ENCODE data around the gene KLK12. TPM values are rescaled to one million over a fixed set of nuclear protein-coding genes. Genes with fewer than 3 reads are reported as not detected.

Gene KLK12
- total RNA-seq, 2 donors from 2014 or later: not detected

GRCh38 chr19:51018745-51019543 lies 15.9 kb downstream of the KLK12 start:
- H3K27me3 ChIP-seq (replicated peaks; ENCODE audit: insufficient read depth): no peaks in the 10 kb centered on the region
- DNase-seq (ENCODE audit: low spot score) (no peak), ATAC-seq (ENCODE audit: insufficient number of reproducible peaks, low FRiP score, low read depth) (no peak)
- H3K27ac ChIP-seq: no peak overlapping the region
- peaks cover 5 to 8% of the 10 kb centered on the region in 2 donors for H3K4me1 ChIP-seq (ENCODE audit: control insufficient read depth in 1 of 2, low read depth in 2 of 2)
- peak overlapping the region; percentile 57 for H3K4me3 ChIP-seq
- no peaks in the 10 kb centered on the region for H3K36me3 ChIP-seq
- no peak for TF ChIP-seq CTCF (IDR thresholded peaks at IDR 0.05)
- H3K9me3 ChIP-seq: no peaks in the 10 kb centered on the region

DNA sequence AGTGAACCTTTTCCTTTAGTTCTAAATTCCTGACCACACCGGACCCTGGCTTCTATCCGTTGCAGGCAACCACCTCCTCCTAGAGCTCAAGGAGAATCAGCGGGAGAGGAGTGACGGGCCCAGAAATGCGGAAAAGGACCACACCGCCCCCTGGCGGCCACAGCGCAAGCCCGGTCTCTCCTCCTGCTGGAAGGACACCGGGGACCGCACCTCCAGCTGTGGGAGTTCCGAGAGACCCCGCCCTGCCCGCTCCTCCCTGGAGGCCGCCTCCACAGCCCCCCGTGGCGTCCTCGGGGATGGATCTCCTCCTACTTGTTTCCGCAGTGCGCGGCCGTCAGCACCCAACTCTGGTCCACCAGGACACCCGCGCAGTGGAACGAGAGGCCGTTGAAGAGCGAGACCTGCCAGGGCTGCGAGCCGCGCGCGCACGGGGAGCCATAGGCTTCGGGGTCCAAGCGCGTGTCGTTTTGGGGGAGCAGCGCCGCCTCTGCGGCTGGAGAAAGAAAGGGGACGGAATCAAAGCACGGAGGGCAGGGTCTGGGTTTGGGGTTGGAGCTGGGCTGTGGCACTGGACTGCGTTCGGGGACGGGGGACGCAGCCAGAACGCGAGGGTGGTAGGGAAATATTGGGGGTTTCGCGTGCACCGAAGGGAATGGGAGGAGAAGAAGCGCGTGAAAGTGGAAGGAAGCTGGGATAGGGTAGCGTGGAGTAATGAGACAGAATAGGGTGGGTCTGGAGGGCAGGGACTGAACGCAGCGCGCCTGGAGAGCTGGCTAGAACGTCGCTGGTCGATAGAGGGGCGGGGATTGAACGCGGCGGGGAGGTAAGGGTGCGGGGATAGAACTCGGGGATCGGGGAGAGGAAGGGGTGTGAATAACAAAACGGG lies 17.8 kb downstream of the KLK12 start:
- H3K27ac ChIP-seq: no peak overlapping the region
- peaks cover 5 to 8% of the 10 kb centered on the region in 2 donors for H3K4me1 ChIP-seq (ENCODE audit: control insufficient read depth in 1 of 2, low read depth in 2 of 2)
- peak; percentile 31 for TF ChIP-seq CTCF (IDR thresholded peaks at IDR 0.05)
- no peaks in the 10 kb centered on the region for H3K9me3 ChIP-seq
- DNase-seq (ENCODE audit: low spot score) (no peak), ATAC-seq (ENCODE audit: insufficient number of reproducible peaks, low FRiP score, low read depth) (no peak)
- H3K36me3 ChIP-seq: no peaks in the 10 kb centered on the region
- peak overlapping the region; percentile 53 for H3K4me3 ChIP-seq
- H3K27me3 ChIP-seq (replicated peaks; ENCODE audit: insufficient read depth): no peaks in the 10 kb centered on the region

DNA sequence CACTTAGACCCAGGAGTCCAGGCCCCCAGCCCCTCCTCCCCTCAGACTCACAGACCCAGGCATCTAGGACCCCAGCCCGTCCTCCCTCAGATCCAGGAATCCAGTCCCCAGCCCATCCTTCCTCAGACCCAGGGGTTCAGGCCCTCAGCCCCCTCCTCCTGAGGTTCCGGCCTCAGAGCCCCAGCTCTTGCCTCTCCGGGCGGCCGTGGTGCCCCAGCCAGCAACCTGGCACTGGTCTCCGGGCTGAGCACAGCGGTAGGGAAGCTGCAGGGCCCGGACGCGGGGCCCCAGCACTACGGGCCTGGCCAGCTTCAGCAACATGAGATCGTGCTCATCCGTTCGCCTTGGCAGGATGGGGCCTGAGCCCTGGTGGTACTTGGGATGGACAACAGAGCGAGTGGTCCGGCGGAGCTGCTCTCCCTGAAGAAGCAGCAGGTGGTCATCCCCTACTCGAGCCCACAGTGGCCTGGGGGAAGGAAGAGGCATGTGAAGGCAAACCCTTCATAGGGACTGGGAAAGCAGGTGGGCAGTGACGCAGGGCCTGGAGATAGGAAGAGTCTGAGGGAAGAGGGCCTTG lies 19.0 kb downstream of the KLK12 start:
- Histone ChIP-seq H3K27ac (no peak overlapping the region), H3K36me3 (no peaks in the 10 kb centered on the region), H3K9me3 (no peaks in the 10 kb centered on the region), H3K4me3 (no peak overlapping the region), H3K4me1 (ENCODE audit: control insufficient read depth in 1 of 2, low read depth in 2 of 2) (peaks cover 5 to 8% of the 10 kb centered on the region in 2 donors), H3K27me3 (replicated peaks; ENCODE audit: insufficient read depth) (no peaks in the 10 kb centered on the region)
- no peak for TF ChIP-seq CTCF (IDR thresholded peaks at IDR 0.05)
- ATAC-seq (ENCODE audit: insufficient number of reproducible peaks, low FRiP score, low read depth) (no peak), DNase-seq (ENCODE audit: low spot score) (no peak)

- Histone ChIP-seq H3K4me1 (ENCODE audit: control insufficient read depth in 1 of 2, low read depth in 2 of 2) (peaks cover 5 to 7% of the 10 kb centered on the region in 2 donors), H3K9me3 (no peaks in the 10 kb centered on the region), H3K27ac (no peak overlapping the region), H3K27me3 (replicated peaks; ENCODE audit: insufficient read depth) (no peaks in the 10 kb centered on the region), H3K4me3 (no peak overlapping the region), H3K36me3 (no peaks in the 10 kb centered on the region)
- ATAC-seq (ENCODE audit: insufficient number of reproducible peaks, low FRiP score, low read depth) (no peak), DNase-seq (ENCODE audit: low spot score) (no peak)
- TF ChIP-seq CTCF (IDR thresholded peaks at IDR 0.05): no peak
These were observed 20.6 kb downstream of the KLK12 start for GRCh38 chr19:51014242-51014641.
